Body of pancreas (tissue), 4 donors: ENCODE results near the gene CHRM2. TPM values are rescaled to one million over a fixed set of nuclear protein-coding genes. Genes with fewer than 3 reads are reported as not detected.

Experiments
- ATAC-seq: fragments of 150-250 bp; one replicate; pipeline ENCODE4 v1.9.1; 2016
- DNase-seq, 4 donors: peaks; one replicate each; pipeline ENCODE4 v3.0.0-alpha.2; 2019
- H3K27ac ChIP-seq, 4 donors: fragments of 200-600 bp; sonication (generic); 1 replicate in 3 of 4; 2 replicates in 1 of 4; pipeline versions ENCODE4 v1.5.1 to v1.6.1; 2016 to 2019; ENCODE audit warnings: mild to moderate bottlenecking in 1 of 4, mixed read lengths in 1 of 4, moderate library complexity in 1 of 4
- H3K27me3 ChIP-seq, 2 donors: fragments of 200-600 bp; sonication (generic); one replicate each; pipeline ENCODE4 v1.6.0; 2016; ENCODE audit warnings: mild to moderate bottlenecking in 1 of 2
- H3K36me3 ChIP-seq, 2 donors: fragments of 200-600 bp; sonication (generic); replicated peaks in 1 of 2; 2 replicates each; pipeline ENCODE4 v1.5.1; 2016; ENCODE audit warnings: low read depth in 2 of 2; ENCODE audit not compliant: insufficient read depth in 1 of 2
- H3K4me1 ChIP-seq: fragments of 200-600 bp; sonication (generic); one replicate; pipeline ENCODE4 v1.6.0; 2016
- H3K4me3 ChIP-seq, 2 donors: fragments of 200-600 bp; sonication (generic); 1 replicate in 1 of 2; 2 replicates in 1 of 2; pipeline ENCODE4 v1.5.1; 2016 to 2019
- H3K9me3 ChIP-seq, 3 donors: fragments of 200-600 bp; sonication (generic); 1 replicate in 2 of 3; 2 replicates in 1 of 3; pipeline ENCODE4 v1.5.1; 2016
- CTCF ChIP-seq, 7 experiments: fragments of 450-650 bp in 4 of 7; fragments of 200-600 bp in 3 of 7; sonication (generic) in 3 of 7; IDR thresholded peaks; one replicate each; pipeline ENCODE4 v1.5.1; 2016 to 2019; ENCODE audit warnings: antibody characterized with exemption in 7 of 7
- POLR2A ChIP-seq, 3 donors: fragments of 450-650 bp; IDR thresholded peaks; one replicate each; pipeline ENCODE4 v1.6.1; 2016; ENCODE audit warnings: antibody characterized with exemption in 3 of 3, mild to moderate bottlenecking in 2 of 3
- WGBS, 2 donors: methylation state at CpG; one replicate each; pipeline ENCODE4 v1.1.5; 2017; 5-methylcytosine and 5-hydroxymethylcytosine counted together
- intact Hi-C: fragments of 100-400 bp; cut with DNase I; formaldehyde crosslinking; loops from one replicate; pipeline ENCODE4 v1.15.1; 2023
- total RNA-seq, 2 donors: library from RNA; depleted of rRNA; stranded (reverse); fragments of >200 nt; gene quantifications; one replicate each; pipeline ENCODE4 v1.1.0, GENCODE V29; 2016

The CHRM2 gene
- total RNA-seq, 2 donors from 2014 or later = not detected

GRCh38 chr7:136931169-136931867, 62.9 kb downstream of the CHRM2 start:
- TF ChIP-seq POLR2A (IDR thresholded peaks at IDR 0.05) (no peak), CTCF (IDR thresholded peaks at IDR 0.05) (no peak)
- WGBS, 2 donors = 55 to 61% methylated on average over 3 of the region's 3 CpGs
- Histone ChIP-seq H3K4me1 (no peaks in the 10 kb centered on the region), H3K36me3 (no peaks in the 10 kb centered on the region), H3K27ac (no peak overlapping the region), H3K4me3 (no peak overlapping the region), H3K27me3 (no peaks in the 10 kb centered on the region), H3K9me3 (no peaks in the 10 kb centered on the region)
- intact Hi-C loops = no loop called here
- DNase-seq (no peak), ATAC-seq (no peak)

- H3K27me3 ChIP-seq = no peaks in the 10 kb centered on the region
- H3K27ac ChIP-seq = no peak overlapping the region
- H3K36me3 ChIP-seq = no peaks in the 10 kb centered on the region
- no peak for TF ChIP-seq CTCF (IDR thresholded peaks at IDR 0.05)
- ATAC-seq (no peak), DNase-seq (no peak)
- intact Hi-C loops = no loop called here
- H3K4me3 ChIP-seq = no peak overlapping the region
- H3K4me1 ChIP-seq = no peaks in the 10 kb centered on the region
- no peaks in the 10 kb centered on the region for H3K9me3 ChIP-seq
- WGBS, 2 donors = 66 to 73% methylated on average over 5 of the region's 5 CpGs
Observed at GRCh38 chr7:136937436-136937835, 69.0 kb downstream of the CHRM2 start.

- Histone ChIP-seq H3K4me1 (no peaks in the 10 kb centered on the region), H3K4me3 (no peak overlapping the region), H3K27me3 (no peaks in the 10 kb centered on the region), H3K9me3 (no peaks in the 10 kb centered on the region), H3K36me3 (no peaks in the 10 kb centered on the region), H3K27ac (no peak overlapping the region)
- intact Hi-C loops = no loop called here
- WGBS, 2 donors = 80 to 84% methylated on average over 1 to 11 of the region's 13 CpGs
- ATAC-seq (no peak), DNase-seq (no peak)
- no peak for TF ChIP-seq POLR2A (IDR thresholded peaks at IDR 0.05)
- TF ChIP-seq CTCF (IDR thresholded peaks at IDR 0.05) = no peak
Observed at GRCh38 chr7:136938476-136938875, 70.0 kb downstream of the CHRM2 start.

GRCh38 chr7:136940122-136940521, 71.7 kb downstream of the CHRM2 start:
- intact Hi-C loops = no loop called here
- Histone ChIP-seq H3K4me3 (no peak overlapping the region), H3K27ac (no peak overlapping the region), H3K9me3 (no peaks in the 10 kb centered on the region), H3K4me1 (no peaks in the 10 kb centered on the region), H3K27me3 (no peaks in the 10 kb centered on the region), H3K36me3 (no peaks in the 10 kb centered on the region)
- no peak for TF ChIP-seq CTCF (IDR thresholded peaks at IDR 0.05)
- no peak for TF ChIP-seq POLR2A (IDR thresholded peaks at IDR 0.05)
- ATAC-seq (no peak), DNase-seq (no peak)
- 79 to 86% methylated on average over 4 of the region's 4 CpGs for WGBS, 2 donors

GRCh38 chr7:136940917-136941316, 72.5 kb downstream of the CHRM2 start:
- no peaks in the 10 kb centered on the region for H3K9me3 ChIP-seq
- no peak for DNase-seq
- ATAC-seq = no peak
- 92 to 96% methylated on average over 1 of the region's 1 CpG for WGBS, 2 donors
- H3K27me3 ChIP-seq = no peaks in the 10 kb centered on the region
- TF ChIP-seq POLR2A (IDR thresholded peaks at IDR 0.05) (no peak), CTCF (IDR thresholded peaks at IDR 0.05) (no peak)
- intact Hi-C loops = no loop called here
- no peaks in the 10 kb centered on the region for H3K36me3 ChIP-seq
- no peaks in the 10 kb centered on the region for H3K4me1 ChIP-seq
- H3K27ac ChIP-seq = no peak overlapping the region
- H3K4me3 ChIP-seq = no peak overlapping the region
